Limb (tissue), 2 donors: ENCODE results near the gene ASB18.

Source experiments
- DNase-seq, 2 donors: peaks; one replicate each; pipeline ENCODE4 v3.0.0-alpha.2; 2016; ENCODE audit errors: extremely low spot score in 2 of 2

ASB18 gene

GRCh38 chr2:236175548-236176150, 88.6 kb downstream of the ASB18 start:
- no peak for DNase-seq

DNA sequence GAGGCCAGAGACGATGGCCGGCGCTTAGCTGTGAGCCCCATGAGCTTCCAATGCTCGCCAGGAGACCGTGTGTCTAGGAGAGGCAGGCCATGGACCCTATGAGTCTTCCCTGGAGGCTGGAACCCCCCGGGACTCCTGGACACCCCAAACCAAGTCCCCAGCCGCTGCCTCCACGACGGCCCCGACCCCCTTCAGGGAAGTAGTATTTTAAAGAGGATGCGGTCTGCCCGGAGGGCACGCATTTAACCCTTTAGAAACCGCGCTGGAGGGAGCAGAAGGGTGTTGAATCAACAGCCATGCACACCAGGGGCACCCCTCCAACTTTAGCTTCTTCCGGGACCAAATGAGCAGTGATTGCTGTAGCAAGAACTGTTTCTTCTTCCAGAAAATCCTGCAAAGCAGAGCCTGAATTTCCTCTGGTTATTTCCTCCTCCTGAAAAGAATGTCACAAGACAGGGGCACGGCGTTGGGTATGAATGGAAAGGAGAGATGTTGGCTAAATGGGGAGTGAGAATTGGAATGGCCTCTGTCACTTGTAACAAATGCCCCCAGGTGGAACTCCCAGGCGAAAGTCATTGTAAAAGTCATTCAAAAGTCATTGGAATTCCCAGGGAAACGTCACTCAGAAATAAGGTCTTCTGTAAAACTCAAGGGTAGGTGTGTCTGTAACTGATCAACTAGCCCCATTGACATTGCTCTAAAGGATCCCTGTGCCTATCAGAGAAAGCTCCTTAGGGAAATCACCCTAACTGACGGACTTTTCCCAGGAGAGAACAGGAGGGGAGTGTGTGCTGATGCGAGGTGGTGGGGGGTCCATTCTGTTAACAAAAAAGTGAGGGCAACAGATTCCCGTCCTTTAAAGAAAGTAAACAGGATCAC, 90.2 kb downstream of the ASB18 start:
- DNase-seq, result no peak

GRCh38 chr2:236173036-236173728, 91.0 kb downstream of the ASB18 start:
- DNase-seq, result peak in 1 of 2 donors; percentile 41

- DNase-seq, result peak in 1 of 2 donors; percentile 48
Measured at GRCh38 chr2:236172255-236173035, 91.8 kb downstream of the ASB18 start.

GRCh38 chr2:236171680-236172254, 92.4 kb downstream of the ASB18 start:
- no peak for DNase-seq

DNA sequence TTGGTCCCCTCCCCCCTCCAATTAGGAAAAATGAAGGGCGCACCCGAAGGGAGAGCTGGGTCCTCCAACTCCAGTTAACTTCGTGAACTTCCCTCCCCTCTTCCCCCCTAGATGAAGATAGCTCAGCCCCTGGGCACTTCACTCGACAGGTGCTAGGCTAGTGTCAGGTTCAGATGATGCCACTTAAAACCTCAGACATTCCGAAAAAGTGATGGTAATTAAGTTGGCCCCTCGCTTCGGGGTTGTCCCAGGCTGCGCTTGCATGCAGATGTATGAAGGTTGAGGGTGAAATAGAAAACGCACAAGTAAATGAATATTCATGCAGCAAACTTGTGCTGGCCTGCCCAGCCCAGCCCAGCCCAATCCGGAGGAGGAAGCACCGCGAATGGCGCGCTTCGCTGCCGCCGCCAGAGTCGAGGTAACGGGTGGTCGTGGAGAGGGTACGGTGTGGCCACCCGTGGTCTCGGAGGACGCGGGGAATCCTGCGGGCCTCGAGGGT, 93.0 kb downstream of the ASB18 start:
- DNase-seq, result peak in 1 of 2 donors; percentile 47

- peak in 1 of 2 donors; percentile 35 for DNase-seq
Measured at GRCh38 chr2:236170590-236171165, 93.5 kb downstream of the ASB18 start.

GRCh38 chr2:236169741-236170589, 94.2 kb downstream of the ASB18 start:
- peak in 1 of 2 donors; percentile 63 for DNase-seq

- peak in 1 of 2 donors; percentile 64 for DNase-seq
Measured at GRCh38 chr2:236169151-236169721, 95.0 kb downstream of the ASB18 start.

DNA sequence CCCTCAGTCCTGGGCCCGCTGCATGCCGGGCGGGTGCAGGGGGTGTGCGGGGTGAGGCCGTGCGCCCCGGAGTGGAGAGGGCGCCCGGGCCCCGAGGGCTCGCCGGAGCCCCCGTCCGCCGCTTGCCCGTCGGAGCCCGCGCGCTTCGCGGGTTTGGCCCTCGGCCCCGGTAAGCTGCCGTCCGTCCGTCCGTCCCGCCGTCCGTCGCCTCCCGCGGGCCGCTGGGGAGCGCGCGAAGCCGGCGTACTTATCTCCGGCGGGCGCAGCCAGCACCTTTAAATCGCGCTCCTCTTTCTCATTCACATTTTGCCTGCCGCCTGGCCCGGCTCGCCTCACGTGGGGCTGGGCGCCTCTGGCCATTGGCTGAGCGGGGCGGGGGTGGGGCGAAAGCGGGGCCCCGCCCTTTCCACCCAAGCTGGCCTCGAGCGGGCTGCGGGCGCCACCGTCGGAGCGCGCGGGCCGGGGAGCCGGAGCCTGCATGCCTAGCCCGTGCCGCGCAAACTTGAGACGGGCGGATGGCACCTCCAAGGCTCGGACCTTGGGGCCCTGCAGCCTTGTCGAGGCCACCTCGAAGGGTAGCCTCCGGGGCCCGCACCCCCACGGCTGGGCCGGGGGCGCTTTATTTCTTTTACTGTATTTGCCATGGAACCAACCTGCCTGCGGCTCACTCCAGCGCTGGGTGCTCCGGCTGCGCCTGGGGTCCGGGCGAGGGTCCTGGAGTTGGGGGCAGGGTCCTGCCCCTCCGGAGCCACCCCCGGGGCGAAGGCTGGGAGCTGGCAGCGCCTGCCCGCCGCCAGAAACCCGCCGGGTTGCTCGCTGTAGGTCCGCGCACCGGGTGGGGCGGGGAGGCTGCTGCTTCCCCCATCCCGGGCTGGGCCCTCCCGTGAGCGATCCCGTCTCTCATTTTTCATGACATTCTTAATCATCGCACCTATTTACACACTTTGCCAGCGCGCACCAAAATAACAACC, 95.8 kb downstream of the ASB18 start, which contains the start of gene GBX2:
Gene GBX2, minus strand, starts transcription at position 277 of the 971 bp plus-strand sequence. CDS start 415 bp downstream, outside the sequence.
- peak; percentile 58 to 90 for DNase-seq

GRCh38 chr2:236167297-236168109, 96.7 kb downstream of the ASB18 start:
- peak in 1 of 2 donors; percentile 66 for DNase-seq

GRCh38 chr2:236166796-236167296, 97.4 kb downstream of the ASB18 start:
- DNase-seq, result no peak

GRCh38 chr2:236165842-236166795, 98.1 kb downstream of the ASB18 start:
- peak in 1 of 2 donors; percentile 67 for DNase-seq

DNA sequence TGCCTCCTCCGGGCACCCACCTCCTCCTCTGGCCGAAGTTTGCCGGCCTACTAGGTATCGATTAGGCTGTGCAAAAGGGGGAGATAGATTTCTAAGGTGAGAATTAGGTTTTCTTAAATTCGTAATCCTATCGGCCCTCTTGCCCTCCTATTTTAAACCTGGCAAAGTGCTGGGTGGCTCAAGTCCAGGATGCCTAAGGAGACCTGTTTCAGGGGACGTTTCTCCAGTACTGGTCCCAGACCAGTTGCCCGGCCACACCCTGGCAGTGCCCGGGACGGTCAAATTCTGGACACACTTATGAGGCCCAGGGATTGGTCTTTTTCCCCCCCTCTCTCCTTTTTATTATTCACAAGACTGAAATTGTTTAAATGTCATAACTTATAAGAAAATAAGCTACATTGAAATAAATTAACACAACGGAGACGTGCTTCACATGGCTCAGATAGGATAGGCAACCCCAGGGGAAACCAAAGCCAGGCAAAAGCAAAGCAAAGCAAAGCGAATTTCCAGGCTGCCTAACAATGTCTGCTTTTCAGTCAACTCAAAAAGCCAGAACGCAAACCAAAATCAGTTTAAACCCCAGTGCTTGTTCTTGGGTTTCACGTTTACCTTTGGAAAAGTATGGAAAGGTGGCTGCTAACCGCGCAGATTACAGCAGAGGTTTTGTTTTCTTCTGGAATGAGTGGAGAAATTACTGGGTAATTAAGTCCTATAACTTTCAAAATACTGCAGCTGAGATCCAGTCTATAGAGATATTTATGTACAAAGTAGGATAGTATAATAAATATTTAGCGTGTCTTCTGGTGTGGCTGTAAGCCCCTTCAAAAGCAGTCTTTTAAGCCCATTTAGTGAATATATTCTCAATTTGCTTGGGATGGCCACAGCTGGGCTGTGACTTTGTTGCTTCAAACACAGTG, 99.0 kb downstream of the ASB18 start:
- no peak for DNase-seq
